Caco-2 (cell line): ENCODE results near the gene DTL. TPM values are rescaled to one million over a fixed set of nuclear protein-coding genes. Genes with fewer than 3 reads are reported as not detected.
A peak's percentile ranks its signal among the peaks of the same experiment; 100 is the strongest.

Experiments
- BruUV-seq: library from RNA; stranded (reverse); fragments of 400-500 nt; replicated peaks from 2 replicates; lab custom pipeline; 2021; lab: Mats Ljungman, UMichigan
- CTCF ChIA-PET: fragments of 300-600 bp; sonication (Branson Sonifier 250); formaldehyde crosslinking; loops from one replicate; lab custom pipeline; 2022; ENCODE audit warnings: antibody characterized with exemption; lab: Charles Lee
- POLR2A ChIA-PET: fragments of 300-600 bp; sonication (Branson Sonifier 250); formaldehyde crosslinking; loops from one replicate; lab custom pipeline; 2022; ENCODE audit warnings: antibody characterized with exemption; lab: Charles Lee
- DNase-seq, 2 experiments: peaks; one replicate each; pipeline versions ENCODE4 v3.0.0 to v3.0.0-alpha.2; 2020 to 2022
- H3K27me3 ChIP-seq: replicated peaks from 2 replicates; pipeline ENCODE4 v1.6.0; 2011; ENCODE audit warnings: low read length; ENCODE audit not compliant: control insufficient read depth, insufficient read depth
- H3K36me3 ChIP-seq: 2 replicates; pipeline ENCODE4 v1.5.1; 2011; ENCODE audit warnings: low read length; ENCODE audit not compliant: control insufficient read depth, insufficient read depth
- H3K4me1 ChIP-seq: fragments of 250-450 bp; sonication (Bioruptor Pico); 2 replicates; pipeline ENCODE4 v1.5.1; 2020; ENCODE audit warnings: mild to moderate bottlenecking
- H3K4me3 ChIP-seq: 2 replicates; pipeline ENCODE4 v1.5.1; 2011; ENCODE audit warnings: low read depth, mild to moderate bottlenecking, control low read depth, low read length
- H3K9me3 ChIP-seq: fragments of 250-450 bp; sonication (Bioruptor Pico); 2 replicates; pipeline ENCODE4 v1.5.1; 2020; ENCODE audit warnings: mild to moderate bottlenecking, moderate library complexity
- H3K27ac Mint-ChIP-seq: one replicate; pipeline ENCODE4 v1.8.0; 2022; ENCODE audit warnings: mixed read lengths; ENCODE audit not compliant: unreplicated experiment
- H3K27me3 Mint-ChIP-seq: one replicate; pipeline ENCODE4 v1.8.0; 2022; ENCODE audit warnings: mixed read lengths; ENCODE audit not compliant: insufficient read depth, unreplicated experiment
- H3K36me3 Mint-ChIP-seq: one replicate; pipeline ENCODE4 v1.8.0; 2022; ENCODE audit warnings: mild to moderate bottlenecking, mixed read lengths; ENCODE audit not compliant: insufficient read depth, unreplicated experiment
- H3K4me1 Mint-ChIP-seq: one replicate; pipeline ENCODE4 v1.8.0; 2022; ENCODE audit warnings: low read depth, mixed read lengths; ENCODE audit not compliant: unreplicated experiment
- H3K4me3 Mint-ChIP-seq: one replicate; pipeline ENCODE4 v1.8.0; 2022; ENCODE audit warnings: mild to moderate bottlenecking, moderate library complexity, mixed read lengths; ENCODE audit not compliant: unreplicated experiment
- H3K9me3 Mint-ChIP-seq: one replicate; pipeline ENCODE4 v1.8.0; 2022; ENCODE audit warnings: mixed read lengths; ENCODE audit not compliant: unreplicated experiment
- CTCF ChIP-seq, 2 experiments: fragments of 200-600 bp in 1 of 2; IDR thresholded peaks; 1 replicate in 1 of 2; 2 replicates in 1 of 2; pipeline versions ENCODE4 v1.5.1 to v1.8.0; 2011 to 2022; ENCODE audit warnings: antibody characterized with exemption in 1 of 2, control low read depth in 1 of 2, inconsistent platforms in 1 of 2, low read depth in 1 of 2, low read length in 1 of 2, mild to moderate bottlenecking in 1 of 2, moderate library complexity in 1 of 2; ENCODE audit not compliant: insufficient read depth in 1 of 2, severe bottlenecking in 1 of 2, unreplicated experiment in 1 of 2
- intact Hi-C: fragments of 100-400 bp; cut with micrococcal nuclease; formaldehyde crosslinking; loops from one replicate; pipeline ENCODE4 v1.10.0; 2022; ENCODE audit not compliant: unreplicated experiment
- total RNA-seq: library from RNA; stranded (reverse); gene quantifications from 2 replicates; pipeline ENCODE4 v1.2.3, GENCODE V29; 2022

Gene DTL
- total RNA-seq, 1 experiment from 2014 or later: 20.3 TPM

DNA sequence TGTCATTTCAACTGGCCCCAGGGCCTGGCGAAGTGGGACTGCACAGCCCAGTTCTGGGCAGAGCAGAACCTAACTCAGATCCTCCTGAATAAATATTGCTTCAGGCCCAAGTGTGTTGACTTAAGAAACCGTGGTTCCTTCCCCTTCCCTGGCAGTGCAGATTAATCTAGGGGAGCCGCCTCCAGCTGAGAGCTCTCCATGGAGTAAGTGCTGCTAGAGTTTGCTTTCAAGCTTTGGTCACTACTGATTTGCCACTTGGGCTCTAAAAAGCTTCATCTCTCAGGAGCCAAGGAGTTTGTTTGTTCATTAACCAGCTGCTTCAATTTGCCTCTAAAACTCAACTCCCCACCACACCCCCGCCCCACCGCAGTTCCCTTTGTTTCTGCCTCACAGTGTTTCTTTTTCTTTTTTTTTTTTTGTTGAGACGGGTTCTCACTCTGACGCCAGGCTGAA lies 112.1 kb downstream of the DTL start:
- DNase-seq: peak in 1 of 2 experiments; percentile 19
- POLR2A ChIA-PET: interaction anchor here (0.7 kb wide), 1 partner anchor 10 kb away, joined by 5 read pairs; no protein-coding TSS in a partner anchor
- no peak overlapping the region for H3K4me3 ChIP-seq
- H3K27me3 ChIP-seq: no peaks in the 10 kb centered on the region
- H3K27ac Mint-ChIP-seq: peak overlapping the region; percentile 39
- peaks cover 7% of the 10 kb centered on the region; the same call in 1 of the 2 replicates for H3K4me1 ChIP-seq
- H3K4me3 Mint-ChIP-seq: no peak overlapping the region
- no peaks in the 10 kb centered on the region for H3K9me3 Mint-ChIP-seq
- no TSS peak for BruUV-seq
- no peaks in the 10 kb centered on the region for H3K36me3 ChIP-seq
- no peak for TF ChIP-seq CTCF (IDR thresholded peaks at IDR 0.05; ENCODE audit: insufficient read depth in 1 of 2, low read depth in 1 of 2, low read length in 1 of 2, severe bottlenecking in 1 of 2, unreplicated experiment in 1 of 2)
- no peaks in the 10 kb centered on the region for H3K36me3 Mint-ChIP-seq
- no peaks in the 10 kb centered on the region for H3K4me1 Mint-ChIP-seq
- intact Hi-C loops: loop anchor here (2.0 kb wide), 1 partner anchor 71 kb away; no protein-coding TSS in a partner anchor
- CTCF ChIA-PET: interaction anchor here (0.9 kb wide), 1 partner anchor 77 kb away, joined by 3 read pairs; no protein-coding TSS in a partner anchor
- no peaks in the 10 kb centered on the region for H3K9me3 ChIP-seq
- H3K27me3 Mint-ChIP-seq: no peaks in the 10 kb centered on the region

GRCh38 chr1:212149566-212149965 lies 114.0 kb downstream of the DTL start:
- Mint-ChIP-seq H3K9me3 (no peaks in the 10 kb centered on the region), H3K4me1 (no peaks in the 10 kb centered on the region), H3K27me3 (no peaks in the 10 kb centered on the region), H3K36me3 (no peaks in the 10 kb centered on the region), H3K27ac (no peak overlapping the region), H3K4me3 (no peak overlapping the region)
- H3K9me3 ChIP-seq: no peaks in the 10 kb centered on the region
- TF ChIP-seq CTCF (IDR thresholded peaks at IDR 0.05; ENCODE audit: insufficient read depth in 1 of 2, low read depth in 1 of 2, low read length in 1 of 2, severe bottlenecking in 1 of 2, unreplicated experiment in 1 of 2): no peak
- BruUV-seq: no TSS peak
- H3K4me1 ChIP-seq: peaks cover 7% of the 10 kb centered on the region; the same call in 1 of the 2 replicates
- CTCF ChIA-PET: no interaction called here
- H3K4me3 ChIP-seq: no peak overlapping the region
- intact Hi-C loops: no loop called here
- POLR2A ChIA-PET: no interaction called here
- DNase-seq: no peak
- no peaks in the 10 kb centered on the region for H3K27me3 ChIP-seq
- no peaks in the 10 kb centered on the region for H3K36me3 ChIP-seq

- POLR2A ChIA-PET: interaction anchor here (0.5 kb wide), 1 partner anchor 82 kb away, joined by 3 read pairs; no protein-coding TSS in a partner anchor
- TF ChIP-seq CTCF (IDR thresholded peaks at IDR 0.05; ENCODE audit: insufficient read depth in 1 of 2, low read depth in 1 of 2, low read length in 1 of 2, severe bottlenecking in 1 of 2, unreplicated experiment in 1 of 2): no peak
These were observed 116.8 kb downstream of the DTL start for GRCh38 chr1:212152308-212152693.

More at GRCh38 chr1:212152308-212152693, 116.8 kb downstream of the DTL start:
- CTCF ChIA-PET: no interaction called here
- Mint-ChIP-seq H3K9me3 (no peaks in the 10 kb centered on the region), H3K27me3 (no peaks in the 10 kb centered on the region), H3K27ac (no peak overlapping the region), H3K4me1 (no peaks in the 10 kb centered on the region), H3K36me3 (no peaks in the 10 kb centered on the region), H3K4me3 (no peak overlapping the region)
- H3K36me3 ChIP-seq: no peaks in the 10 kb centered on the region
- peaks cover 4% of the 10 kb centered on the region; the same call in 1 of the 2 replicates for H3K4me1 ChIP-seq
- no peak overlapping the region for H3K4me3 ChIP-seq
- no peak for DNase-seq
- no TSS peak for BruUV-seq
- H3K9me3 ChIP-seq: no peaks in the 10 kb centered on the region
- intact Hi-C loops: no loop called here
- H3K27me3 ChIP-seq: no peaks in the 10 kb centered on the region
